Mucosa of rectum (tissue), 2 donors: ENCODE measurements around the gene SLX1B.
"Not testable (repeated sequence)": the region's sequence is repeated elsewhere in the genome, so short reads cannot be mapped to it uniquely, and the experiment has no call there.

Experiments used
- H3K27ac ChIP-seq, 2 donors: one replicate each; pipeline ENCODE4 v1.7.0; 2013; ENCODE audit warnings: inconsistent platforms in 2 of 2, low read depth in 2 of 2, low read length in 2 of 2
- H3K27me3 ChIP-seq, 2 donors: one replicate each; pipeline ENCODE4 v1.7.0; 2013; ENCODE audit warnings: low read length in 2 of 2; ENCODE audit not compliant: control insufficient read depth in 2 of 2, insufficient read depth in 2 of 2
- H3K36me3 ChIP-seq, 2 donors: one replicate each; pipeline ENCODE4 v1.7.0; 2013; ENCODE audit warnings: low read length in 2 of 2; ENCODE audit not compliant: control insufficient read depth in 2 of 2, insufficient read depth in 2 of 2
- H3K4me1 ChIP-seq, 2 donors: one replicate each; pipeline ENCODE4 v1.7.0; 2013; ENCODE audit warnings: low read length in 2 of 2, mild to moderate bottlenecking in 1 of 2; ENCODE audit not compliant: control insufficient read depth in 2 of 2, insufficient read depth in 2 of 2
- H3K4me3 ChIP-seq, 2 donors: one replicate each; pipeline ENCODE4 v1.7.0; 2013; ENCODE audit warnings: low read length in 2 of 2
- H3K9ac ChIP-seq, 2 donors: one replicate each; pipeline ENCODE4 v1.7.0; 2013; ENCODE audit warnings: low read length in 2 of 2, low read depth in 1 of 2, mild to moderate bottlenecking in 1 of 2
- H3K9me3 ChIP-seq, 2 donors: one replicate each; pipeline ENCODE4 v1.7.0; 2013; ENCODE audit warnings: low read length in 2 of 2; ENCODE audit not compliant: control insufficient read depth in 2 of 2
- donor health status: healthy.
- donor health status: Normal muscosa, but diverticular disease.

SLX1B gene

DNA sequence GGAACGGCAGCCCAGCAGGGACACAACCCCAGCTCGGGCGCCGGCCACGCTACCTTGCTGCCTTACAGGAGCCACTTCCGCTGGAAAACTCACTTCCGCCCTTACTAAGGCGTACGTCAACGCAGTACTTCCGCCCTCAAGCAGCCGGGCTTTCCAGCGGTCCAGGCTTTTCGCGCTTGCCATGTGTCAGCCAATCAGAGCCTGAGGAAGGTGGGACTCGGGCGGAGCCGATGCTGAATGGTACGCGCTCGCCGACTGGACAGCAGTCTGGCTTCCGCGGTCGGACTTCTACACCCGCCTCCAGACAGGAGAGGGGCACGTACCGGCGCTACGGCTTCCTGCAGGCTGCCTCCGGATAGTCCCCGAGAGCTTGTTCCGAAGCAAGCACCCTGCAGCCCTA lies at the start of gene SLX1B, which contains the start of gene BOLA2:
TSS of gene SLX1B (plus strand) at position 265 of the 400 bp plus-strand sequence.
TSS of gene BOLA2 (minus strand) at position 83 of the 400 bp plus-strand sequence. CDS start 98 bp downstream, outside the sequence.
- not testable (repeated sequence) for H3K4me1 ChIP-seq, H3K27ac ChIP-seq, H3K36me3 ChIP-seq, H3K4me3 ChIP-seq, H3K9ac ChIP-seq, H3K9me3 ChIP-seq, H3K27me3 ChIP-seq

DNA sequence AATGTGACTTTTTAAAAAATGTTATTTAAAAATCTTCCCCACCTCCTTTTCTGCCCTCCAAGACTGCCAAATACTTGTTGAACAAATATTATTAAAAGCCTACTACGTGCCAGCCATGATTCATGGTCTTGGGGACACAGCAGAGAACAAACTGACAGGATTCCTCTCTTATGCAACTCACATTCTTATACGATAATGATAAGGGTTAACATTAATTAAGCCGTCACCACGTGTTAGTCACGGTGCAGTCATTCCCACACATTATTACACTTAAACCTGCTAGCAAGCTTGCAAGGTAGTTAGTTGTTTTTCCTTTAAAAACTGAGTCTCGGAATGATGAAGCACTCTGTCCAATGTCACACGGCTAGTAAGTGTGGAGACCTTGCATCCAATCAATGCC lies 49.1 kb upstream of the SLX1B start:
- not testable (repeated sequence) for H3K27me3 ChIP-seq, H3K36me3 ChIP-seq

DNA sequence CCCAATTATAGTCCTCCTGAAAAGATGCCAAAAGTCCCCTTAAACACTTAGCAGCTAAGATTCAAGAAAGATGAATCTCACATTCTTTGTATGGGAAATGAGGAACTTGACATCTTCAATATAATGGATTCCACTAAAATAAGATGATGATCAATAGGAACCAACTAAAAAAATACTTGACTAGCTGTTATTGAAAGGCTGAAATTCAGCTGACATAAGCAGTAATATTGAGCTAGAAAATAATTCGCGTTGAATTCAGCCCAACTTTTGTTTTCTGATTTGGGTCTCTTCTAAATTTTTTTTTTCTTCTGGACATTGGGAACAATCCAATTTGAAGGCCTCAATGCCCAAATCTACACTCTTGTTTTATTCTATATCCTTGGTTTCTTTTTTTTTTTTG lies 30.7 kb upstream of the SLX1B start:
- H3K27ac ChIP-seq, H3K4me1 ChIP-seq, H3K36me3 ChIP-seq, H3K4me3 ChIP-seq, H3K9me3 ChIP-seq, H3K27me3 ChIP-seq, H3K9ac ChIP-seq: not testable (repeated sequence)

More for the DNA sequence above, 49.1 kb upstream of the SLX1B start:
- not testable (repeated sequence) for H3K4me3 ChIP-seq, H3K9me3 ChIP-seq, H3K4me1 ChIP-seq, H3K27ac ChIP-seq, H3K9ac ChIP-seq

DNA sequence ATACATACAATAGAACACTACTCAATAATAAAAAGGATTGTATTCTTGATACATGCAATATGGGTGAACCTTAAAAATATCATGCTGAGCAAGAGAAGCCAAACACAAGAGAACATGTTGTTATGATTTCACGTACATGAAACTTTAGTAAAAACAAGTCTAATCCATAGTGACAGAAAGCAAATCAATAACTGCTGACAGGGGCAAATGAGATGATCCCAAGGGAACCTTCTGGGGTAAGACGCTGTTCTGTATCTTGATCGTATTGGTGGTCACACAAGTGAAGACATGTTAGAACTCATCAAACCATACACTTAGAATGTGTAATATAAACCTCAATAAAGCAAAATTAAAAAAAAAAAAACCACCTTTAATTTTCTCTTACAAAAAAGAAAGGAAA lies 28.9 kb upstream of the SLX1B start:
- not testable (repeated sequence) for H3K9ac ChIP-seq, H3K27ac ChIP-seq, H3K27me3 ChIP-seq, H3K9me3 ChIP-seq, H3K36me3 ChIP-seq, H3K4me3 ChIP-seq, H3K4me1 ChIP-seq

DNA sequence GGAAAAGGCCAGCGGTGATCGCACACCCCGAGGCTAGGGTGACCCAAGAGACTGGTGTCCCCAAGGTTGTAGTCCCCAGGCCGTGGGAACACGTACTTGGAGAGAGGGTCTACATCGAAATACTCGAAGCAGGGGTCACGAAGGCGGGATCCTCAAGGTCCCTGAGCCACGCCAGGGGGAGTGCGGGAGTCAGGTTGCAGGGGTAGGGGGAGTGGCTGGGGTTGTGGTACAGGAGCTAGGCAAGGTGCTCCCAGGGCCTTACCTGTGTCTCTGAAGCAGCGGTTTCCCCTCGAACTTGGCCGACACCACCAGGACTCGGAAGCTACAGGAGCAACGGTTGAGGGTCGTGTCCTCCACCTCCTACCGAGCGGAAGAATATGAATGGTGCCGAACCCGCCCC lies 579 bp upstream of the SLX1B start:
- H3K9me3 ChIP-seq, H3K27me3 ChIP-seq, H3K27ac ChIP-seq, H3K4me3 ChIP-seq, H3K36me3 ChIP-seq, H3K9ac ChIP-seq, H3K4me1 ChIP-seq: not testable (repeated sequence)

DNA sequence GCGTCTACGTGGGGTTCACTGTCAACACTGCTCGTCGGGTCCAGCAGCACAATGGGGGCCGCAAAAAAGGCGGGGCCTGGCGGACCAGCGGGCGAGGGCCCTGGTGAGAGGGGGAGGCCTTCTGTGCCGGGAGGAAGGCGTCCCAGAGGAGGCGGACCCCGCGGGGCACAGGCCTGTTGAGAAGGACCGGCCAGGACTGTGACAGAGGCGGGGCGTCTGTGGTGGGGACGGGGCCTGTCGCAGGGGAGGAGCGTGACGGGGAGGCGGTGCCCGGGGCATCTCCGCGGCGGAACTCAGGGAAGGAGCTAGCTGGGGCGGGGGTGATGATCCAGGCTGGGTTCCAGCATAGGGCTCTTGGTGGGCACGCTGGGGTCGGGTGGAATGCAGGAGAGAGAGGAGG lies 495 bp downstream of the SLX1B start:
- H3K4me3 ChIP-seq, H3K9ac ChIP-seq, H3K27me3 ChIP-seq, H3K9me3 ChIP-seq, H3K27ac ChIP-seq, H3K4me1 ChIP-seq, H3K36me3 ChIP-seq: not testable (repeated sequence)

DNA sequence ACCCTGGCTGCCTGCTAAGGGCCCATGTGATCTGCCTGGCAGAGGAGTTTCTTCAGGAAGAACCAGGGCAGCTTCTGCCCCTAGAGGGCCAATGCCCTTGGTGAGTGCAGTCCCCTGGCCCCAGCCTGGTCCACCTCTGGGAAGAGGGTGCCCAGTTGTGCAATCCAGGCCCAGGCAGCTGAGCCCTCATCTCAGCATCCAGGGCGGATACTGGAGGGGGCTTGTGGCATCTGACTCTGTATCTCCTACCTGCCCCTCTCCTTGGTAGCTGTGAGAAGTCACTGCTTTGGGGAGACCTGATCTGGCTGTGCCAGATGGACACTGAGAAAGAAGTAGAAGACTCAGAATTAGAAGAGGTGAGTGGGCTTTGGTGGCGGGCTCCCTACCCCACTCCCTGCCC lies 3.3 kb downstream of the SLX1B start:
- H3K4me1 ChIP-seq, H3K9me3 ChIP-seq, H3K9ac ChIP-seq, H3K27ac ChIP-seq, H3K27me3 ChIP-seq, H3K36me3 ChIP-seq, H3K4me3 ChIP-seq: not testable (repeated sequence)

DNA sequence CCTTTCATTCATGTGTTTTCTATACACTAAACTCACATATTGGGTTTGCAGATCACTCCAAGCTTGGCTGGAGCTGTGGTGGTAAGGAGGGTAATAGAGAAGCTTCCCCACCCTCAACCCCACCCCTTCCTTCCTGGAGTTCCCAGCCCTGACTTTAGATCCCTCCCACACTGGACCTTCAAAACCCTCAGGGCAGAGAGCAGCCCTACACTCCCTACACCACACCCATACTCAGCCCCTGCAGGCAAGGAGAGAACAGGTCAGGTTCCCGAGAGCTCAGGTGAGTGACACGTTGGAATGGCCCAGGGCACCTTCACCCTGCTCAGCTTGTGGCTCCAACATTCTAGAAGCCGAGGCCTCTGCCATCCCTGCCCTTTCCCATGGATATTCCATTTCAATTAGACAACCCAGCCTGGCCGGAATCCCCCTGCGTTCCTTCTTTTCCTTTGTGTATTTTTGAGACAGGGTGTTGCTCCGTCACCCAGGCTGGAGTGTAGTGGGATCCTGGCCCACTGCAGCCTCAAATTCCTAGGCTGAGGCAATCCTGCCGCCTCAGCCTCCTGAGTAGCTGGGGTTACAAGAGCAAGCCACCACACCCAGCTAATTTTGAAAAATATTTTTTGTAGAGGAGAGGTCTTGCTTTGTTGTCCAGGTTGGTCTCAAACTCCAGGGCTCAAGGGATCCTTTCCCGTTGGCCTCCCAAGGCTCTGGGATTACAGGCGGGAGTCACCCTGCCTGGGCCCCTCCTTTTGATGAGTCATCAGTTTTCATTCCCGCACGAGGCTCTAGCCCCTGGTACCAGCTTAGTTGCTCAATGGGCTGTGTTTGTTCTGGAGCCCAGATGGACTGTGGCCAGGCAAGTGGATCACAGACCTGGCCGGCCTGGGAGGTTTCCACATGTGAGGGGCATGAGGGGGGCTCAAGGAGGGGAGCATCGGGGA lies 5.6 kb downstream of the SLX1B start, which contains the start of gene SULT1A4:
TSS of gene SULT1A4 (plus strand) at position 208 of the 941 bp plus-strand sequence. CDS start 1,473 bp downstream, outside the sequence.
- H3K4me1 ChIP-seq, H3K27ac ChIP-seq, H3K9ac ChIP-seq, H3K36me3 ChIP-seq, H3K9me3 ChIP-seq, H3K27me3 ChIP-seq, H3K4me3 ChIP-seq: not testable (repeated sequence)

DNA sequence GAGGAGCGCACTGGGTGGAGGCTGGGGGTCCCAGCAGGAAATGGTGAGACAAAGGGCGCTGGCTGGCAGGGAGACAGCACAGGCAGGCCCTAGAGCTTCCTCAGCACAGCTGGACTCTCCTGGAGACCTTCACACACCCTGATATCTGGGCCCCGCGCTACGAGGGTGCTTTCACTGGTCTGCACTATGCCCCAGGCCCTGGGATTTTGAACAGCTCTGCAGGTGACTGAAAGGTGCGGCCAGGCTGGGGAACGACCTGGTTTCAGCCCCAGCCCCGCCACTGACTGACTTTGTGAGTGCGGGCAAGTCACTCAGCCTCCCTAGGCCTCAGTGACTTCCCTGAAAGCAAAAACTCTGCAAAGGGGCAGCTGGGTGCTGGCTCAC lies 6.3 kb downstream of the SLX1B start:
- not testable (repeated sequence) for H3K9me3 ChIP-seq, H3K4me3 ChIP-seq, H3K4me1 ChIP-seq, H3K36me3 ChIP-seq, H3K27ac ChIP-seq, H3K9ac ChIP-seq, H3K27me3 ChIP-seq

DNA sequence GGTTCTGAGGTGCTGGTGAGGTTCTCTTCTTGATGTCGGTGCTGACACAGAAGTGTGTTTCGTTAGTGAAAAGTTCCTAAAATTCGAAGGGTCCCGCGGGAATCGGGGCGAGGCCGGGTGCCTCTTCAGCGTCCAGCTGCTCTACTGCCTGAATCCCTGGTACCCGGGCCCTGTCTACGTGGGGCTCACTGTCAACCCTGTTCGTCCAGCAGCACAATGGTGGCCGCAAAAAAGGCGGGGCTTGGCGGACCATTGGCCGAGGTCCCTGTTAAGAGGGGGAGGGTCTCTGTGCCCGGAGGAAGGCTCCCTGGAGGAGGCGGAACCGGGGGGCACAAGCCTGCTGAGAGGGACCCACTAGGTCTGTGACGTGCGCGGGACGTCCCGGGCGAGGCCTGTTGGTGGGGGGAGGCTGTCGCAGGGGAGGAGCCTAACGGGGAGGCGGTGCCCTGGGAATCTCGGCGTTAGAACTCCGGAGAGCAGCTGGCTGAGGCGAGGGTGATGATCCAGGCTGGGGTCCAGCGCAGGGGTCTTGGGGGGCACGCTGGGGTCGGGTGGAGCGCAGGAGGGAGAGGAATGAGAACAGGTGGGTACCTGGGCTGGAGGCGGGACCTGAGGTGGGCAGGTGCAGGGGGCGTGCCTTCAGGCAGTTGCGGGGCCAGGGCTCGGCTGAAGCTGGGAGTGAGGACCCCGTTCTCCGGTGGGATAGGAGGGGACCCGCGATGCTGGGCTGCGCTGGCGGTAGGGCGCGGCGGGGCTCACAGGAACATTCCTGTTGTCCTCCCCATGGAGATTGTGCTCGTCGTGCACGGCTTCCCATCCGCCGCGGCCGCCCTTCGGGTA lies 11.9 kb downstream of the SLX1B start:
- not testable (repeated sequence) for H3K9me3 ChIP-seq, H3K9ac ChIP-seq, H3K27me3 ChIP-seq, H3K36me3 ChIP-seq, H3K27ac ChIP-seq, H3K4me1 ChIP-seq, H3K4me3 ChIP-seq
